SK-N-SH (cell line): ENCODE results near the gene WIPF3. TPM values are rescaled to one million over a fixed set of nuclear protein-coding genes. Genes with fewer than 3 reads are reported as not detected.

Experiments
- CTCF ChIA-PET: fragments of 300-600, 350-600 bp; formaldehyde crosslinking; extraction: SDS; loops from one replicate; lab custom pipeline; 2021; lab: Yijun Ruan, JAX
- POLR2A ChIA-PET: fragments of 350-600 bp; sonication (Branson Sonifier 250); formaldehyde crosslinking; extraction: SDS; loops from one replicate; lab custom pipeline; 2020; ENCODE audit warnings: antibody characterized with exemption, inconsistent platforms; lab: Yijun Ruan, JAX
- DNase-seq: peaks from one replicate; pipeline ENCODE4 v3.0.0; 2012
- H2AFZ ChIP-seq: fragments of 200-600 bp; sonication (generic); 2 replicates; pipeline ENCODE4 v1.8.1; 2016; ENCODE audit warnings: antibody characterized with exemption, mild to moderate bottlenecking, low read depth
- H3F3A ChIP-seq: fragments of 200-600 bp; sonication (generic); replicated peaks from 2 replicates; pipeline ENCODE3; 2016; ENCODE audit warnings: antibody characterized with exemption, mild to moderate bottlenecking; ENCODE audit not compliant: insufficient read depth
- H3K27ac ChIP-seq, 2 experiments: fragments of 200-500 bp in 1 of 2; fragments of 200-600 bp in 1 of 2; sonication (Bioruptor generic) in 1 of 2; sonication (generic), shearing (Covaris generic) in 1 of 2; 2 replicates each; pipeline versions ENCODE4 v1.5.1 to v1.6.1; 2014 to 2016; ENCODE audit warnings: low read depth in 2 of 2, inconsistent platforms in 1 of 2, low read length in 1 of 2, mild to moderate bottlenecking in 1 of 2, mixed read lengths in 1 of 2
- H3K27me3 ChIP-seq: fragments of 200-600 bp; sonication (generic), shearing (Covaris generic); 2 replicates; pipeline ENCODE4 v1.6.1; 2016; ENCODE audit warnings: mixed run types; ENCODE audit not compliant: insufficient read depth
- H3K36me3 ChIP-seq, 2 experiments: fragments of 200-500 bp in 1 of 2; fragments of 200-600 bp in 1 of 2; sonication (Bioruptor generic) in 1 of 2; sonication (generic) in 1 of 2; replicated peaks in 1 of 2; 2 replicates each; pipeline versions ENCODE3 to v1.5.1; 2014 to 2016; ENCODE audit warnings: low read length in 1 of 2, mild to moderate bottlenecking in 1 of 2; ENCODE audit not compliant: insufficient read depth in 2 of 2, control insufficient read depth in 1 of 2
- H3K4me1 ChIP-seq, 2 experiments: fragments of 200-500 bp in 1 of 2; fragments of 200-600 bp in 1 of 2; sonication (Bioruptor generic) in 1 of 2; sonication (generic), shearing (Covaris generic) in 1 of 2; 2 replicates each; pipeline versions ENCODE4 v1.5.1 to v1.6.1; 2014 to 2016; ENCODE audit warnings: low read depth in 1 of 2, low read length in 1 of 2, mixed run types in 1 of 2; ENCODE audit not compliant: insufficient read depth in 2 of 2, control insufficient read depth in 1 of 2
- H3K4me2 ChIP-seq: fragments of 200-600 bp; sonication (generic), shearing (Covaris generic); 2 replicates; pipeline ENCODE4 v1.6.1; 2017; ENCODE audit warnings: mixed run types
- H3K4me3 ChIP-seq, 2 experiments: fragments of 200-500 bp in 1 of 2; fragments of 200-600 bp in 1 of 2; sonication (Bioruptor generic) in 1 of 2; sonication (generic), shearing (Covaris generic) in 1 of 2; 2 replicates each; pipeline versions ENCODE4 v1.5.1 to v1.8.1; 2014 to 2016; ENCODE audit warnings: low read depth in 2 of 2, inconsistent platforms in 1 of 2, low read length in 1 of 2, mild to moderate bottlenecking in 1 of 2, mixed read lengths in 1 of 2, moderate library complexity in 1 of 2
- H3K79me2 ChIP-seq: fragments of 200-600 bp; sonication (generic); 2 replicates; pipeline ENCODE4 v1.8.1; 2017; ENCODE audit warnings: mild to moderate bottlenecking; ENCODE audit not compliant: insufficient read depth
- H3K9ac ChIP-seq: fragments of 200-600 bp; sonication (generic); 2 replicates; pipeline ENCODE4 v1.6.1; 2017; ENCODE audit warnings: mixed run types
- H3K9me2 ChIP-seq: fragments of 200-600 bp; sonication (generic); 2 replicates; pipeline ENCODE4 v1.6.1; 2017; ENCODE audit warnings: mixed run types
- H3K9me3 ChIP-seq: fragments of 200-600 bp; sonication (generic); 2 replicates; pipeline ENCODE4 v1.6.1; 2017; ENCODE audit warnings: mixed run types, mild to moderate bottlenecking, moderate library complexity
- H4K20me1 ChIP-seq: fragments of 200-600 bp; sonication (generic); 2 replicates; pipeline ENCODE4 v1.6.1; 2017; ENCODE audit warnings: mild to moderate bottlenecking, mixed run types; ENCODE audit not compliant: insufficient read depth
- CHD2 ChIP-seq: fragments of 150-350 bp; IDR thresholded peaks from 2 replicates; pipeline ENCODE4 v1.6.1; 2018; ENCODE audit warnings: low read length; ENCODE audit not compliant: partially characterized antibody
- ELF1 ChIP-seq: IDR thresholded peaks from 2 replicates; pipeline ENCODE4 v1.4.0; 2012
- EP300 ChIP-seq, 2 experiments: IDR thresholded peaks; 2 replicates each; pipeline versions ENCODE4 v1.4.0 to v1.6.1; 2012; ENCODE audit warnings: borderline replicate concordance in 1 of 2, low read depth in 1 of 2, low read length in 1 of 2
- EZH2phosphoT487 ChIP-seq: fragments of 200-600 bp; sonication (generic); IDR thresholded peaks from 2 replicates; pipeline ENCODE4 v1.6.1; 2017; ENCODE audit warnings: low read depth, mixed run types, mild to moderate bottlenecking, antibody characterized with exemption, moderate library complexity, borderline replicate concordance
- FOSL2 ChIP-seq: IDR thresholded peaks from 2 replicates; pipeline ENCODE4 v1.4.0; 2012; ENCODE audit warnings: low read depth, mild to moderate bottlenecking, moderate library complexity, borderline replicate concordance
- FOXJ3 ChIP-seq: sonication (generic); formaldehyde crosslinking; IDR thresholded peaks from 2 replicates; pipeline ENCODE4 v1.5.1; 2020; ENCODE audit warnings: mild to moderate bottlenecking, missing genetic modification reagents
- FOXM1 ChIP-seq: IDR thresholded peaks from 2 replicates; pipeline ENCODE4 v1.4.0; 2012; ENCODE audit warnings: low read depth, mild to moderate bottlenecking
- GABPA ChIP-seq: IDR thresholded peaks from 2 replicates; pipeline ENCODE4 v1.4.0; 2012; ENCODE audit warnings: low read depth, mild to moderate bottlenecking
- GATA2 ChIP-seq: sonication (generic); formaldehyde crosslinking; IDR thresholded peaks from 2 replicates; pipeline ENCODE4 v1.5.0; 2020; ENCODE audit warnings: mild to moderate bottlenecking, missing genetic modification reagents
- MEF2A ChIP-seq: IDR thresholded peaks from 2 replicates; pipeline ENCODE4 v1.4.0; 2012; ENCODE audit warnings: low read depth, borderline replicate concordance
- NRF1 ChIP-seq: IDR thresholded peaks from 2 replicates; pipeline ENCODE4 v1.6.1; 2012; ENCODE audit warnings: low read depth, mild to moderate bottlenecking, low read length
- RAD21 ChIP-seq: IDR thresholded peaks from 2 replicates; pipeline ENCODE4 v1.6.1; 2012; ENCODE audit warnings: mild to moderate bottlenecking, low read length
- RFX5 ChIP-seq: IDR thresholded peaks from 2 replicates; pipeline ENCODE4 v1.6.1; 2012; ENCODE audit warnings: mild to moderate bottlenecking, improper control_type of control experiment, low read length
- SIN3A ChIP-seq: IDR thresholded peaks from 2 replicates; pipeline ENCODE4 v1.6.1; 2012; ENCODE audit warnings: low read depth, mild to moderate bottlenecking, low read length, moderate library complexity, borderline replicate concordance
- TAF1 ChIP-seq: IDR thresholded peaks from 2 replicates; pipeline ENCODE4 v1.6.1; 2012; ENCODE audit warnings: low read depth, mild to moderate bottlenecking, low read length, moderate library complexity, borderline replicate concordance
- YY1 ChIP-seq: IDR thresholded peaks from 2 replicates; pipeline ENCODE4 v1.4.0; 2012; ENCODE audit warnings: low read depth, mild to moderate bottlenecking
- WGBS: methylation state at CpG from one replicate; pipeline ENCODE4 v1.1.6; 2017; ENCODE audit warnings: low lambda C conversion rate; 5-methylcytosine and 5-hydroxymethylcytosine counted together
- polyA plus RNA-seq, 3 experiments: library from polyadenylated mRNA; depleted of rRNA; stranded (reverse); fragments of >200 nt; gene quantifications; 2 replicates each; pipeline ENCODE4 v1.2.3, GENCODE V29; 2012
- TF ChIP-seq, protein P1 (sequence below): IDR thresholded peaks from 2 replicates; pipeline ENCODE4 v1.4.0; 2012; ENCODE audit warnings: low read depth, borderline replicate concordance
- TF ChIP-seq, protein P2 (sequence below): IDR thresholded peaks from 2 replicates; pipeline ENCODE4 v1.4.0; 2012; ENCODE audit warnings: low read depth
- TF ChIP-seq, protein P3 (sequence below): IDR thresholded peaks from 2 replicates; pipeline ENCODE4; 2012
- TF ChIP-seq, protein P4 (sequence below): IDR thresholded peaks from 2 replicates; pipeline ENCODE4 v1.6.1; 2012; ENCODE audit warnings: mild to moderate bottlenecking, low read depth, low read length, moderate library complexity

The WIPF3 gene
- polyA plus RNA-seq, 1 of the 3 experiments (the other 2 are of a cell fraction): 0.02 TPM

DNA sequence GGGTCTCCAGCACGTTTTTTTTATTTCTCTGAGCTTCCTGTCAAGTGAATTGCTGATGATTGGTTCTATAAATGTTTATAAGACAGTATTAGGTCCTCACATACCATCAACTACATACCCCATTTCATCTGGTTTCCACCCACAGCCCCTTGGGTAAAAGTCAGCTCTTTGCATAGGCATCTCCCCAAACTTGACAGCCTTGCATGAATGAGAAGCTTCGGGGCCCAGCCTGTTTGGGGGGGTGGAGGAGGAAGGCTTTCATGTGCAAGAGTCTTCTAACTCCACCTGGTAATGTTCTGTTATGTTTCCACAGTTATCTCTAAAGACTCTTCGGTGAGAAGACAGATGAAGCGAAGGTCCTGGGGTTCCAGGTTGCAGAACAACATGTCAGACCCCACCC is 107.9 kb downstream of the WIPF3 start:
- no peak overlapping the region for H2AFZ ChIP-seq
- no peaks in the 10 kb centered on the region for H3K9me3 ChIP-seq
- H3K36me3 ChIP-seq: peaks cover 3 to 9% of the 10 kb centered on the region in 2 experiments
- no peaks in the 10 kb centered on the region for H3K27me3 ChIP-seq
- TF ChIP-seq EP300 (IDR thresholded peaks at IDR 0.05; ENCODE audit: borderline replicate concordance in 1 of 2, low read depth in 1 of 2, low read length in 1 of 2) (no peak), FOSL2 (no peak), YY1 (no peak), FOXM1 (no peak), CHD2 (no peak), MEF2A (no peak), FOXJ3 (CRISPR knock-in tag) (no peak), RAD21 (no peak), ELF1 (no peak), TAF1 (no peak)
- TF ChIP-seq, protein P1, sequence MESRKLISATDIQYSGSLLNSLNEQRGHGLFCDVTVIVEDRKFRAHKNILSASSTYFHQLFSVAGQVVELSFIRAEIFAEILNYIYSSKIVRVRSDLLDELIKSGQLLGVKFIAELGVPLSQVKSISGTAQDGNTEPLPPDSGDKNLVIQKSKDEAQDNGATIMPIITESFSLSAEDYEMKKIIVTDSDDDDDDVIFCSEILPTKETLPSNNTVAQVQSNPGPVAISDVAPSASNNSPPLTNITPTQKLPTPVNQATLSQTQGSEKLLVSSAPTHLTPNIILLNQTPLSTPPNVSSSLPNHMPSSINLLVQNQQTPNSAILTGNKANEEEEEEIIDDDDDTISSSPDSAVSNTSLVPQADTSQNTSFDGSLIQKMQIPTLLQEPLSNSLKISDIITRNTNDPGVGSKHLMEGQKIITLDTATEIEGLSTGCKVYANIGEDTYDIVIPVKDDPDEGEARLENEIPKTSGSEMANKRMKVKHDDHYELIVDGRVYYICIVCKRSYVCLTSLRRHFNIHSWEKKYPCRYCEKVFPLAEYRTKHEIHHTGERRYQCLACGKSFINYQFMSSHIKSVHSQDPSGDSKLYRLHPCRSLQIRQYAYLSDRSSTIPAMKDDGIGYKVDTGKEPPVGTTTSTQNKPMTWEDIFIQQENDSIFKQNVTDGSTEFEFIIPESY: no peak
- TF ChIP-seq, protein P2, sequence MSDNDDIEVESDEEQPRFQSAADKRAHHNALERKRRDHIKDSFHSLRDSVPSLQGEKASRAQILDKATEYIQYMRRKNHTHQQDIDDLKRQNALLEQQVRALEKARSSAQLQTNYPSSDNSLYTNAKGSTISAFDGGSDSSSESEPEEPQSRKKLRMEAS: no peak
- TF ChIP-seq, all 33 proteins: peak for 0
- Histone ChIP-seq H3K4me3 (no peak overlapping the region), H4K20me1 (no peaks in the 10 kb centered on the region), H3K9me2 (no peaks in the 10 kb centered on the region), H3K4me1 (peaks cover 0 to 6% of the 10 kb centered on the region in 2 experiments; a peak in 1 of 4 replicates), H3K27ac (no peak overlapping the region), H3K79me2 (no peaks in the 10 kb centered on the region), H3F3A (no peaks in the 10 kb centered on the region), H3K9ac (no peak overlapping the region), H3K4me2 (no peak overlapping the region)
- POLR2A ChIA-PET: no interaction called here
- 73% methylated on average over 4 of the region's 4 CpGs for WGBS
- CTCF ChIA-PET: interaction anchor here (0.7 to 19.0 kb wide), 2 partner anchors 21 to 40 kb away, joined by 3 to 365 read pairs; no protein-coding TSS in a partner anchor
- no peak for DNase-seq

DNA sequence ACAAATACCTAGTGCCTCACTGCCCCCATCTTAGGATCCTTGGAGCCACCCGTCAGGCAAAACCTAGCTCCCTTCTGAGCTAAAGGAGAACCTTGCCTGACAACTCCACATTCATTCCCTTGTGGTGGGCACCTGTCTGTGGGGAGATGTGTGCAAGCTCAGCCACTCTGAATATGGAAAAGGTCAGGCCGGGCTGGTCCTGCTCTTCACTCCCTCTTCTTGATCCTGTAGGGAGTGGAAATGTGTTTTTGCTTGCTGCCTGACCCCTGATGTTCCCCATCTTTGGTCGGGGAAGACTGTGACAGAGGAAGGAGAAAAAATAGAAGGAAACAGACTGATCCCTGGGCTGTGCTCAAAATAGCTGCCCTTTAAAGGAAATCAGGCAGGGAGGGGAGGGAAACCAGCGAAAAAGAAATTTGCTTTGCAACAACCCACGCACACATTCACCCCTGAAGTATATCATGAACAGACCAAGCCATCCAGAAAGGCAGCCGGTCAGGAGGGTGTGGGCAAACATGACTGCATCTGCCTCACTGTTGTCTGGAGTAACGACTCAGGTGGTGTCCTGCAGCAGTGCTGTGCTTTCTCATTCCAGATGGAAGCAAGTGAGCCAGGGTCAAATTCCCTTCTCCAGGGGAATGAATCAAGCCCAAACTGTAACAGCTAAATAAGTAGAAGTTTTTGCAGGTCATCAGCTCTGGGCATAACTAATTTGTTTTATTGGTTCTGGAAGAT is 109.3 kb downstream of the WIPF3 start:
- Histone ChIP-seq H3F3A (no peaks in the 10 kb centered on the region), H3K36me3 (peaks cover 6 to 21% of the 10 kb centered on the region in 2 experiments), H3K4me2 (no peak overlapping the region), H3K4me3 (no peak overlapping the region), H3K9me3 (no peaks in the 10 kb centered on the region), H3K27ac (no peak overlapping the region), H3K79me2 (no peaks in the 10 kb centered on the region), H3K9ac (no peak overlapping the region), H2AFZ (no peak overlapping the region), H3K27me3 (no peaks in the 10 kb centered on the region), H3K4me1 (peaks cover 0 to 6% of the 10 kb centered on the region in 2 experiments; a peak in 1 of 4 replicates), H3K9me2 (no peaks in the 10 kb centered on the region), H4K20me1 (no peaks in the 10 kb centered on the region)
- no peak for DNase-seq
- WGBS: 82% methylated on average over 7 of the region's 7 CpGs
- ChIA-PET POLR2A (interaction anchor here (0.6 kb wide), 1 partner anchor 29 kb away, joined by 3 read pairs; no protein-coding TSS in a partner anchor), CTCF (interaction anchor here (0.9 to 19.0 kb wide), 3 partner anchors 10 to 168 kb away, joined by 5 to 365 read pairs (median 7); no protein-coding TSS in a partner anchor)
- TF ChIP-seq, protein P3, sequence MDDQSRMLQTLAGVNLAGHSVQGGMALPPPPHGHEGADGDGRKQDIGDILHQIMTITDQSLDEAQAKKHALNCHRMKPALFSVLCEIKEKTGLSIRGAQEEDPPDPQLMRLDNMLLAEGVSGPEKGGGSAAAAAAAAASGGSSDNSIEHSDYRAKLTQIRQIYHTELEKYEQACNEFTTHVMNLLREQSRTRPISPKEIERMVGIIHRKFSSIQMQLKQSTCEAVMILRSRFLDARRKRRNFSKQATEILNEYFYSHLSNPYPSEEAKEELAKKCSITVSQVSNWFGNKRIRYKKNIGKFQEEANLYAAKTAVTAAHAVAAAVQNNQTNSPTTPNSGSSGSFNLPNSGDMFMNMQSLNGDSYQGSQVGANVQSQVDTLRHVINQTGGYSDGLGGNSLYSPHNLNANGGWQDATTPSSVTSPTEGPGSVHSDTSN: no peak
- TF ChIP-seq CHD2: no peak
- no peak for TF ChIP-seq GATA2
- no peak for TF ChIP-seq EP300 (IDR thresholded peaks at IDR 0.05; ENCODE audit: borderline replicate concordance in 1 of 2, low read depth in 1 of 2, low read length in 1 of 2)
- TF ChIP-seq MEF2A: no peak
- no peak for TF ChIP-seq RFX5
- no peak for TF ChIP-seq TAF1
- no peak for TF ChIP-seq SIN3A
- TF ChIP-seq GABPA: no peak
- no peak for TF ChIP-seq ELF1
- TF ChIP-seq EZH2phosphoT487: no peak
- TF ChIP-seq, protein P4, sequence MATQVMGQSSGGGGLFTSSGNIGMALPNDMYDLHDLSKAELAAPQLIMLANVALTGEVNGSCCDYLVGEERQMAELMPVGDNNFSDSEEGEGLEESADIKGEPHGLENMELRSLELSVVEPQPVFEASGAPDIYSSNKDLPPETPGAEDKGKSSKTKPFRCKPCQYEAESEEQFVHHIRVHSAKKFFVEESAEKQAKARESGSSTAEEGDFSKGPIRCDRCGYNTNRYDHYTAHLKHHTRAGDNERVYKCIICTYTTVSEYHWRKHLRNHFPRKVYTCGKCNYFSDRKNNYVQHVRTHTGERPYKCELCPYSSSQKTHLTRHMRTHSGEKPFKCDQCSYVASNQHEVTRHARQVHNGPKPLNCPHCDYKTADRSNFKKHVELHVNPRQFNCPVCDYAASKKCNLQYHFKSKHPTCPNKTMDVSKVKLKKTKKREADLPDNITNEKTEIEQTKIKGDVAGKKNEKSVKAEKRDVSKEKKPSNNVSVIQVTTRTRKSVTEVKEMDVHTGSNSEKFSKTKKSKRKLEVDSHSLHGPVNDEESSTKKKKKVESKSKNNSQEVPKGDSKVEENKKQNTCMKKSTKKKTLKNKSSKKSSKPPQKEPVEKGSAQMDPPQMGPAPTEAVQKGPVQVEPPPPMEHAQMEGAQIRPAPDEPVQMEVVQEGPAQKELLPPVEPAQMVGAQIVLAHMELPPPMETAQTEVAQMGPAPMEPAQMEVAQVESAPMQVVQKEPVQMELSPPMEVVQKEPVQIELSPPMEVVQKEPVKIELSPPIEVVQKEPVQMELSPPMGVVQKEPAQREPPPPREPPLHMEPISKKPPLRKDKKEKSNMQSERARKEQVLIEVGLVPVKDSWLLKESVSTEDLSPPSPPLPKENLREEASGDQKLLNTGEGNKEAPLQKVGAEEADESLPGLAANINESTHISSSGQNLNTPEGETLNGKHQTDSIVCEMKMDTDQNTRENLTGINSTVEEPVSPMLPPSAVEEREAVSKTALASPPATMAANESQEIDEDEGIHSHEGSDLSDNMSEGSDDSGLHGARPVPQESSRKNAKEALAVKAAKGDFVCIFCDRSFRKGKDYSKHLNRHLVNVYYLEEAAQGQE: no peak
- TF ChIP-seq NRF1: no peak
